ENCODE data around the gene NSUN3.
"Not testable (repeated sequence)": the region's sequence is repeated elsewhere in the genome, so short reads cannot be mapped to it uniquely, and the experiment has no call there.

NSUN3 gene

GRCh38 chr3:94069194-94069813 is 6.4 kb downstream of the NSUN3 start:
- no peak for DNase-seq

GRCh38 chr3:94070341-94070911 is 7.6 kb downstream of the NSUN3 start:
- no peak for DNase-seq

GRCh38 chr3:94071713-94072284 is 8.9 kb downstream of the NSUN3 start:
- no peak for DNase-seq

GRCh38 chr3:94076055-94076454 is 13.2 kb downstream of the NSUN3 start:
- no peak for DNase-seq

GRCh38 chr3:94080552-94080951 is 17.7 kb downstream of the NSUN3 start:
- not testable (repeated sequence) for DNase-seq

- DNase-seq: no peak
Measured at GRCh38 chr3:94081884-94082283, 19.0 kb downstream of the NSUN3 start.

- DNase-seq: no peak
Measured at GRCh38 chr3:94082391-94082937, 19.6 kb downstream of the NSUN3 start.

- no peak for DNase-seq
Measured at GRCh38 chr3:94083261-94083660, 20.4 kb downstream of the NSUN3 start.

GRCh38 chr3:94089126-94089525 is 26.3 kb downstream of the NSUN3 start:
- no peak for DNase-seq

- DNase-seq: no peak
Measured at GRCh38 chr3:94092086-94092485, 29.2 kb downstream of the NSUN3 start.

GRCh38 chr3:94093151-94093550 is 30.3 kb downstream of the NSUN3 start:
- no peak for DNase-seq

GRCh38 chr3:94095111-94095510 is 32.2 kb downstream of the NSUN3 start:
- DNase-seq: no peak

- DNase-seq: no peak
Measured at GRCh38 chr3:94098452-94098851, 35.6 kb downstream of the NSUN3 start.

- DNase-seq: no peak
Measured at GRCh38 chr3:94099311-94099710, 36.5 kb downstream of the NSUN3 start.

- DNase-seq: no peak
Measured at GRCh38 chr3:94101860-94102259, 39.0 kb downstream of the NSUN3 start.

- no peak for DNase-seq
Measured at GRCh38 chr3:94106268-94106667, 43.4 kb downstream of the NSUN3 start.

- not testable (repeated sequence) for DNase-seq
Measured at GRCh38 chr3:94110232-94110631, 47.4 kb downstream of the NSUN3 start.

GRCh38 chr3:94110854-94111253 is 48.0 kb downstream of the NSUN3 start:
- DNase-seq: no peak

- no peak for DNase-seq
Measured at GRCh38 chr3:94114666-94115065, 51.8 kb downstream of the NSUN3 start.

- DNase-seq: no peak
Measured at GRCh38 chr3:94115482-94115881, 52.6 kb downstream of the NSUN3 start.

- DNase-seq: no peak
Measured at GRCh38 chr3:94117729-94118128, 54.9 kb downstream of the NSUN3 start.

- no peak for DNase-seq
Measured at GRCh38 chr3:94118390-94118789, 55.5 kb downstream of the NSUN3 start.

- DNase-seq: no peak
Measured at GRCh38 chr3:94121161-94121560, 58.3 kb downstream of the NSUN3 start.

- no peak for DNase-seq
Measured at GRCh38 chr3:94127115-94127514, 64.3 kb downstream of the NSUN3 start.

All from CD4-positive, alpha-beta T cell treated with Interferon gamma for 1 hour (primary cell).